IMR-90 (cell line): ENCODE results near the gene ZNF853. TPM values are rescaled to one million over a fixed set of nuclear protein-coding genes. Genes with fewer than 3 reads are reported as not detected.

Source experiments
- ATAC-seq: fragments of 200-7000 bp; cut with Tn5 transposase; 2 replicates; pipeline ENCODE4 v1.9.1; 2020; ENCODE audit warnings: low read depth, mild to moderate bottlenecking, moderate library complexity
- BruUV-seq: library from RNA; stranded (reverse); fragments of 400-500 nt; replicated peaks from 2 replicates; lab custom pipeline; 2021; lab: Mats Ljungman, UMichigan
- CTCF ChIA-PET: fragments of 300-600 bp; formaldehyde crosslinking; extraction: SDS; loops from one replicate; lab custom pipeline; 2021; ENCODE audit warnings: antibody characterized with exemption; lab: Yijun Ruan, JAX
- POLR2A ChIA-PET: fragments of 300-600 bp; sonication (Branson Sonifier 250); formaldehyde crosslinking; loops from one replicate; lab custom pipeline; 2022; ENCODE audit warnings: antibody characterized with exemption; ENCODE audit not compliant: unreplicated experiment; lab: Charles Lee
- DNase-seq: peaks from one replicate; pipeline ENCODE4 v3.0.0; 2013
- H2AFZ ChIP-seq: replicated peaks from 2 replicates; pipeline ENCODE3; 2013; ENCODE audit warnings: low read length, mild to moderate bottlenecking; ENCODE audit not compliant: poor library complexity
- H2AK5ac ChIP-seq: 2 replicates; pipeline ENCODE4 v1.6.1; 2013; ENCODE audit warnings: low read depth, low read length, inconsistent platforms
- H2AK9ac ChIP-seq: replicated peaks from 2 replicates; pipeline ENCODE3; 2013; ENCODE audit warnings: mild to moderate bottlenecking, low read depth, low read length, moderate library complexity; ENCODE audit not compliant: poor library complexity
- H2BK120ac ChIP-seq: 2 replicates; pipeline ENCODE4 v1.6.1; 2013; ENCODE audit warnings: low read depth, low read length, inconsistent platforms
- H2BK15ac ChIP-seq: 3 replicates; pipeline ENCODE4 v1.6.1; 2013; ENCODE audit warnings: low read depth, low read length, inconsistent platforms
- H2BK20ac ChIP-seq: 2 replicates; pipeline ENCODE4 v1.6.1; 2013; ENCODE audit warnings: low read depth, mild to moderate bottlenecking, inconsistent platforms, low read length, moderate library complexity
- H2BK5ac ChIP-seq: 2 replicates; pipeline ENCODE4 v1.6.1; 2013; ENCODE audit warnings: mild to moderate bottlenecking, low read depth, low read length, inconsistent platforms; ENCODE audit not compliant: poor library complexity, severe bottlenecking
- H3K14ac ChIP-seq: replicated peaks from 2 replicates; pipeline ENCODE4 v1.6.1; 2013; ENCODE audit warnings: low read depth, low read length, inconsistent platforms
- H3K18ac ChIP-seq: 2 replicates; pipeline ENCODE4 v1.6.1; 2013; ENCODE audit warnings: low read depth, low read length, control low read depth
- H3K23ac ChIP-seq: 2 replicates; pipeline ENCODE4 v1.6.1; 2013; ENCODE audit warnings: low read depth, low read length, inconsistent platforms
- H3K27ac ChIP-seq: 2 replicates; pipeline ENCODE4 v1.5.1; 2013; ENCODE audit warnings: mild to moderate bottlenecking, control low read depth, low read length; ENCODE audit not compliant: insufficient read depth
- H3K27me3 ChIP-seq: 2 replicates; pipeline ENCODE4 v1.6.1; 2013; ENCODE audit warnings: low read length; ENCODE audit not compliant: control insufficient read depth, insufficient read depth
- H3K36me3 ChIP-seq: 2 replicates; pipeline ENCODE4 v1.6.1; 2013; ENCODE audit warnings: low read length, mixed read lengths; ENCODE audit not compliant: control insufficient read depth, insufficient read depth
- H3K4ac ChIP-seq: 2 replicates; pipeline ENCODE4 v1.6.1; 2013; ENCODE audit warnings: low read depth, low read length, inconsistent platforms
- H3K4me1 ChIP-seq: 2 replicates; pipeline ENCODE4 v1.6.1; 2013; ENCODE audit warnings: low read length, mixed read lengths; ENCODE audit not compliant: control insufficient read depth, insufficient read depth
- H3K4me2 ChIP-seq: 2 replicates; pipeline ENCODE4 v1.6.1; 2013; ENCODE audit warnings: low read depth, mild to moderate bottlenecking, control low read depth, low read length, moderate library complexity
- H3K4me3 ChIP-seq: 2 replicates; pipeline ENCODE4 v1.5.1; 2013; ENCODE audit warnings: low read depth, mild to moderate bottlenecking, control low read depth, low read length, moderate library complexity; ENCODE audit not compliant: insufficient read depth
- H3K56ac ChIP-seq: 2 replicates; pipeline ENCODE4 v1.6.1; 2013; ENCODE audit warnings: low read length, inconsistent platforms; ENCODE audit not compliant: insufficient read depth; ENCODE audit errors: extremely low read depth
- H3K79me1 ChIP-seq, 2 experiments: 2 replicates each; pipeline ENCODE4 v1.6.1; 2013; ENCODE audit warnings: low read length in 2 of 2, inconsistent platforms in 1 of 2, low read depth in 1 of 2
- H3K9ac ChIP-seq: 2 replicates; pipeline ENCODE4 v1.6.1; 2013; ENCODE audit warnings: low read depth, low read length, control low read depth
- H3K9me1 ChIP-seq: 2 replicates; pipeline ENCODE4 v1.6.1; 2013; ENCODE audit warnings: low read length, inconsistent platforms; ENCODE audit not compliant: insufficient read depth
- H3K9me3 ChIP-seq: 2 replicates; pipeline ENCODE4 v1.6.1; 2013; ENCODE audit warnings: low read length; ENCODE audit not compliant: control insufficient read depth, insufficient read depth
- H4K20me1 ChIP-seq: 2 replicates; pipeline ENCODE4 v1.6.1; 2013; ENCODE audit warnings: low read length, inconsistent platforms; ENCODE audit not compliant: insufficient read depth
- H4K5ac ChIP-seq: 2 replicates; pipeline ENCODE4 v1.6.1; 2013; ENCODE audit warnings: mild to moderate bottlenecking, low read depth, low read length, control low read depth
- H4K8ac ChIP-seq, 2 experiments: 2 replicates each; pipeline ENCODE4 v1.6.1; 2013; ENCODE audit warnings: low read depth in 2 of 2, low read length in 2 of 2, control low read depth in 1 of 2, inconsistent platforms in 1 of 2
- H4K91ac ChIP-seq: 2 replicates; pipeline ENCODE4 v1.6.1; 2013; ENCODE audit warnings: low read depth, low read length, inconsistent platforms; ENCODE audit not compliant: insufficient read depth
- BHLHE40 ChIP-seq: fragments of 150-350 bp; IDR thresholded peaks from 2 replicates; pipeline ENCODE4 v1.6.1; 2016; ENCODE audit warnings: mild to moderate bottlenecking, low read depth, low read length
- CEBPB ChIP-seq: IDR thresholded peaks from 2 replicates; pipeline ENCODE4 v1.6.1; 2012; ENCODE audit warnings: low read depth, low read length, improper control_type of control experiment
- CHD1 ChIP-seq: IDR thresholded peaks from 2 replicates; pipeline ENCODE4 v1.6.1; 2012; ENCODE audit warnings: low read depth, low read length, improper control_type of control experiment
- MAZ ChIP-seq: IDR thresholded peaks from 2 replicates; pipeline ENCODE4 v1.6.1; 2012; ENCODE audit warnings: low read depth, mild to moderate bottlenecking, low read length, improper control_type of control experiment, moderate library complexity, borderline replicate concordance
- NFE2L2 ChIP-seq: fragments of 150-350 bp; IDR thresholded peaks from 2 replicates; pipeline ENCODE4 v1.6.1; 2016; ENCODE audit warnings: low read depth, mild to moderate bottlenecking, low read length
- RAD21 ChIP-seq: IDR thresholded peaks from 2 replicates; pipeline ENCODE4 v1.6.1; 2012; ENCODE audit warnings: low read length, improper control_type of control experiment
- RCOR1 ChIP-seq: IDR thresholded peaks from 2 replicates; pipeline ENCODE4 v1.6.1; 2012; ENCODE audit warnings: mild to moderate bottlenecking, low read length, improper control_type of control experiment; ENCODE audit not compliant: insufficient replicate concordance
- SMC3 ChIP-seq: fragments of 150-350 bp; IDR thresholded peaks from 2 replicates; pipeline ENCODE4 v1.6.1; 2016; ENCODE audit warnings: low read depth, mild to moderate bottlenecking, antibody characterized with exemption, low read length, moderate library complexity
- WGBS, 2 experiments: methylation state at CpG; one replicate each; pipeline versions ENCODE4 v1.1.5 to v1.1.7; 2013; ENCODE audit warnings: missing lambda C conversion rate in 2 of 2; ENCODE audit not compliant: insufficient read length in 1 of 2; ENCODE audit errors: extremely low coverage in 2 of 2; 5-methylcytosine and 5-hydroxymethylcytosine counted together
- dilution Hi-C: fragments of 300-500 bp; cut with HindIII; formaldehyde crosslinking; loops from one replicate; pipeline ENCODE4 v1.14.3; 2018; ENCODE audit warnings: low sequenced_read_pairs; ENCODE audit not compliant: unreplicated experiment
- in situ Hi-C: fragments of 300-500 bp; cut with MboI; formaldehyde crosslinking; loops from 3 replicates; pipeline ENCODE4 v1.14.3; 2019; ENCODE audit warnings: low sequenced_read_pairs, inconsistent platforms, mixed read lengths
- intact Hi-C: fragments of 100-400 bp; cut with micrococcal nuclease; formaldehyde crosslinking; loops from 2 replicates; pipeline ENCODE4 v1.10.0; 2022
- polyA plus RNA-seq, 3 experiments: library from polyadenylated mRNA; depleted of rRNA; stranded (reverse); fragments of >200 nt; gene quantifications; 2 replicates each; pipeline ENCODE4 v1.2.3, GENCODE V29; 2012; ENCODE audit warnings: low replicate concordance in 1 of 3
- total RNA-seq: library from RNA; depleted of rRNA; stranded (reverse); fragments of >200 nt; gene quantifications from 2 replicates; pipeline ENCODE4 v1.2.3, GENCODE V29; 2012
- TF ChIP-seq, protein P1 (sequence below): fragments of 150-350 bp; IDR thresholded peaks from 2 replicates; pipeline ENCODE4 v1.6.1; 2017; ENCODE audit warnings: mild to moderate bottlenecking, antibody characterized with exemption, low read length, low read depth

The ZNF853 gene
- total and polyA plus RNA-seq, 2 of the 4 experiments (the other 2 are of a cell fraction): 3.4 TPM

DNA sequence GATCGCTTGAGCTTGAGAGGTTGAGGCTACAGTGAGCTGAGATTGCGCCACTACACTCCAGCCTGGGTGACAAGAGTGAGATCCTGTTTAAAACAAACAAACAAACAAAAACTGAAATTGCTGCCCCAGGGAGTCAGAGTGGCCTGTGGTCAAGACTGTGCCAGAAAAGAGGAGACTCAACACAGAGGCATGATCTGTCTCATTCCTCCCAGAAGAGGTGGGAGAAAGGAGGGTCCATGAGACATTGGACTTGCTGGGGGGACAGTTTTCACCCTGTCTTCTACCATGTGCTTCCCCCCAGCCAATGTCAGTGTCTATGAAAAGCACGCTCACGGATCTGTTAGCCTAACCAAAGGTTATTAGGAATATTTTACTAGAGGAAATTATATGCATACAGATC lies 3.2 kb downstream of the ZNF853 start (continued):
- TF ChIP-seq RAD21: no peak
- no peak for TF ChIP-seq CHD1
- no peak for TF ChIP-seq SMC3
- no peak for TF ChIP-seq RCOR1

DNA sequence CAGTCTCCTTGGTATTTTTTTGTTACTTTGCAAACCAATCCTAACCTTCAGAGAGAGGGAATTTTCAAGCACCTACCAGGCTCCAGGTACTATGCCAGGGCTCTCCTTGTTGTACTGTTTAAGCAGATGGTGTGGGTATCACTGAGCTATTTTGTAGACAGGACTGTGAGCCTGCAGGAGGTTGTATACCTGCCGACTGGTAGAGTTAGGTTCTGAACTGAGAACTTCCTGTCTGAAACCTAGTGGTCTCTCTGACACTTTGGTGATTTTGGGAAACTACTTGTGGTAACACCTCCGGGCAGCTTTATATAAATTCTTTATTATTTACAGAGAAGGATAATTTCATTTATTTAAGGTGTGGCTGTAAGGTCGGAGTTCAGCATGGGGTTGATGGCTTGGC lies 4.6 kb downstream of the ZNF853 start:
- Histone ChIP-seq H3K9me3 (no peaks in the 10 kb centered on the region), H3K4me2 (no peak overlapping the region), H2AFZ (no peak overlapping the region), H3K4me3 (no peak overlapping the region), H4K5ac (no peak overlapping the region), H2BK20ac (no peak overlapping the region), H3K9me1 (no peaks in the 10 kb centered on the region), H3K27me3 (peaks cover 2% of the 10 kb centered on the region; the same call in 1 of the 2 replicates), H3K18ac (no peak overlapping the region), H4K20me1 (no peaks in the 10 kb centered on the region), H2BK5ac (no peak overlapping the region), H3K4ac (no peak overlapping the region), H3K23ac (no peak overlapping the region), H2BK120ac (no peak overlapping the region), H3K79me1 (no peaks in the 10 kb centered on the region), H2AK5ac (no peak overlapping the region), H2AK9ac (no peak overlapping the region), H3K4me1 (peaks cover 3% of the 10 kb centered on the region; the same call in 1 of the 2 replicates), H3K27ac (no peak overlapping the region), H2BK15ac (no peak overlapping the region), H4K8ac (no peak overlapping the region), H3K9ac (no peak overlapping the region), H4K91ac (no peak overlapping the region), H3K14ac (no peak overlapping the region), H3K56ac (no peak overlapping the region), H3K36me3 (peaks cover 16% of the 10 kb centered on the region)
- dilution Hi-C loops (no loop called here), in situ Hi-C loops (no loop called here), intact Hi-C loops (no loop called here)
- DNase-seq: no peak
- no TSS peak for BruUV-seq
- POLR2A ChIA-PET: no interaction called here
- no peak for TF ChIP-seq BHLHE40
- no peak for TF ChIP-seq RAD21
- TF ChIP-seq MAZ: no peak
- TF ChIP-seq, protein P1, sequence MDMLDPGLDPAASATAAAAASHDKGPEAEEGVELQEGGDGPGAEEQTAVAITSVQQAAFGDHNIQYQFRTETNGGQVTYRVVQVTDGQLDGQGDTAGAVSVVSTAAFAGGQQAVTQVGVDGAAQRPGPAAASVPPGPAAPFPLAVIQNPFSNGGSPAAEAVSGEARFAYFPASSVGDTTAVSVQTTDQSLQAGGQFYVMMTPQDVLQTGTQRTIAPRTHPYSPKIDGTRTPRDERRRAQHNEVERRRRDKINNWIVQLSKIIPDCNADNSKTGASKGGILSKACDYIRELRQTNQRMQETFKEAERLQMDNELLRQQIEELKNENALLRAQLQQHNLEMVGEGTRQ: no peak
- TF ChIP-seq CEBPB: no peak
- TF ChIP-seq NFE2L2: no peak
- no peak for TF ChIP-seq CHD1
- WGBS, 2 experiments: no CpG with 5 or more reads among the region's 3 CpGs
- CTCF ChIA-PET: no interaction called here
- ATAC-seq: no peak
